CD4-positive, alpha-beta T cell treated with Interleukin-15 for 1 hour (primary cell): ENCODE measurements around the gene RNF32.
A peak's percentile ranks its signal among the peaks of the same experiment; 100 is the strongest.
"Not testable (repeated sequence)": the region's sequence is repeated elsewhere in the genome, so short reads cannot be mapped to it uniquely, and the experiment has no call there.

ENCODE experiments used
- DNase-seq: peaks from one replicate; pipeline ENCODE4 v3.0.0-alpha.2; 2020

Gene RNF32

GRCh38 chr7:156614434-156615264 lies 25.9 kb upstream of the RNF32 start:
- DNase-seq: no peak

- DNase-seq: no peak
Measured at GRCh38 chr7:156616269-156617202, 24.0 kb upstream of the RNF32 start.

GRCh38 chr7:156617215-156617614 lies 23.4 kb upstream of the RNF32 start:
- DNase-seq: no peak

GRCh38 chr7:156618078-156618779 lies 22.3 kb upstream of the RNF32 start:
- no peak for DNase-seq

- no peak for DNase-seq
Measured at GRCh38 chr7:156618780-156619367, 21.7 kb upstream of the RNF32 start.

GRCh38 chr7:156619488-156620290 lies 20.9 kb upstream of the RNF32 start:
- not testable (repeated sequence) for DNase-seq

GRCh38 chr7:156620291-156620675 lies 20.3 kb upstream of the RNF32 start:
- DNase-seq: no peak

- no peak for DNase-seq
Measured at GRCh38 chr7:156621652-156622051, 18.9 kb upstream of the RNF32 start.

GRCh38 chr7:156625580-156625979 lies 15.0 kb upstream of the RNF32 start:
- DNase-seq: no peak

GRCh38 chr7:156626220-156626895 lies 14.2 kb upstream of the RNF32 start:
- DNase-seq: no peak

- DNase-seq: no peak
Measured at GRCh38 chr7:156628562-156628961, 12.0 kb upstream of the RNF32 start.

- DNase-seq: no peak
Measured at GRCh38 chr7:156629873-156630272, 10.7 kb upstream of the RNF32 start.

- DNase-seq: no peak
Measured at GRCh38 chr7:156634117-156634516, 6.5 kb upstream of the RNF32 start.

GRCh38 chr7:156635529-156636385 lies 4.8 kb upstream of the RNF32 start:
- no peak for DNase-seq

- DNase-seq: not testable (repeated sequence)
Measured at GRCh38 chr7:156637093-156637492, 3.5 kb upstream of the RNF32 start.

GRCh38 chr7:156638443-156639077 lies 2.0 kb upstream of the RNF32 start:
- DNase-seq: no peak

- DNase-seq: no peak
Measured at GRCh38 chr7:156639426-156640256, 933 bp upstream of the RNF32 start.

- peak; percentile 54 for DNase-seq
Measured at GRCh38 chr7:156640949-156641485, 443 bp downstream of the RNF32 start.
